PFSK-1 (cell line): Measurements from ENCODE around the gene GAREM1.

Experiments used
- FOXP2 ChIP-seq: optimal IDR thresholded peaks from 2 replicates; pipeline ENCODE3; 2011; ENCODE audit warnings: borderline replicate concordance, control low read depth, inconsistent platforms; ENCODE audit not compliant: insufficient read depth; ENCODE audit errors: extremely low read length, extremely low read depth
- POLR2AphosphoS5 ChIP-seq: IDR thresholded peaks from 2 replicates; pipeline ENCODE4 v1.6.1; 2012; ENCODE audit warnings: low read depth, mild to moderate bottlenecking, control low read depth, low read length, moderate library complexity
- SIN3A ChIP-seq: IDR thresholded peaks from 2 replicates; pipeline ENCODE4 v1.6.1; 2012; ENCODE audit warnings: mild to moderate bottlenecking, low read length, moderate library complexity, borderline replicate concordance; ENCODE audit not compliant: insufficient read depth
- TAF1 ChIP-seq: IDR thresholded peaks from 2 replicates; pipeline ENCODE4 v1.6.1; 2012; ENCODE audit warnings: low read length, control low read depth, borderline replicate concordance; ENCODE audit not compliant: insufficient read depth
- TF ChIP-seq, protein P1 (sequence below), 2 experiments: IDR thresholded peaks; 2 replicates each; pipeline versions ENCODE4 v1.6.1 to v1.8.0; 2011 to 2012; ENCODE audit warnings: low read depth in 2 of 2, low read length in 2 of 2, control low read depth in 1 of 2, inconsistent platforms in 1 of 2, mild to moderate bottlenecking in 1 of 2, moderate library complexity in 1 of 2; ENCODE audit not compliant: insufficient read depth in 1 of 2

Gene GAREM1

DNA sequence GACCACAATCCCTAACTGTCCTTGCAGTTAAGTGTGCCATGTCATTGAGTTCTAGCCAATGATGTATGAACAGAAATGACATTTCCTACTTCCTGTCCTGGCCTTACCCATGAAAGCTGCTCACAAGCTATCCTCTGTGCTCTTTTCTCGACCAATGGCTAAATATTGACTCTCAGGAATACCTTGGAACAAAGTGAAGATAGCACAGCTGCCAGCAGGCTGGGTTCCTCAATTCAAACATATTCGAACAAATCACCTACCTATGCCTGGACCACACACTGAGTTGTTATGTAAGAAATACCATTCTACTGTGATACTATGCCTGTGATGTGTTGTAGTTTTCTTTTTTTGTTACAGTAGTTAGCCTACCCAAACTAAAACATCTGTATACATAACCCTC is 65.1 kb downstream of the GAREM1 start:
- no peak for TF ChIP-seq SIN3A
- no peak for TF ChIP-seq FOXP2
- no peak for TF ChIP-seq POLR2AphosphoS5
- TF ChIP-seq, protein P1, sequence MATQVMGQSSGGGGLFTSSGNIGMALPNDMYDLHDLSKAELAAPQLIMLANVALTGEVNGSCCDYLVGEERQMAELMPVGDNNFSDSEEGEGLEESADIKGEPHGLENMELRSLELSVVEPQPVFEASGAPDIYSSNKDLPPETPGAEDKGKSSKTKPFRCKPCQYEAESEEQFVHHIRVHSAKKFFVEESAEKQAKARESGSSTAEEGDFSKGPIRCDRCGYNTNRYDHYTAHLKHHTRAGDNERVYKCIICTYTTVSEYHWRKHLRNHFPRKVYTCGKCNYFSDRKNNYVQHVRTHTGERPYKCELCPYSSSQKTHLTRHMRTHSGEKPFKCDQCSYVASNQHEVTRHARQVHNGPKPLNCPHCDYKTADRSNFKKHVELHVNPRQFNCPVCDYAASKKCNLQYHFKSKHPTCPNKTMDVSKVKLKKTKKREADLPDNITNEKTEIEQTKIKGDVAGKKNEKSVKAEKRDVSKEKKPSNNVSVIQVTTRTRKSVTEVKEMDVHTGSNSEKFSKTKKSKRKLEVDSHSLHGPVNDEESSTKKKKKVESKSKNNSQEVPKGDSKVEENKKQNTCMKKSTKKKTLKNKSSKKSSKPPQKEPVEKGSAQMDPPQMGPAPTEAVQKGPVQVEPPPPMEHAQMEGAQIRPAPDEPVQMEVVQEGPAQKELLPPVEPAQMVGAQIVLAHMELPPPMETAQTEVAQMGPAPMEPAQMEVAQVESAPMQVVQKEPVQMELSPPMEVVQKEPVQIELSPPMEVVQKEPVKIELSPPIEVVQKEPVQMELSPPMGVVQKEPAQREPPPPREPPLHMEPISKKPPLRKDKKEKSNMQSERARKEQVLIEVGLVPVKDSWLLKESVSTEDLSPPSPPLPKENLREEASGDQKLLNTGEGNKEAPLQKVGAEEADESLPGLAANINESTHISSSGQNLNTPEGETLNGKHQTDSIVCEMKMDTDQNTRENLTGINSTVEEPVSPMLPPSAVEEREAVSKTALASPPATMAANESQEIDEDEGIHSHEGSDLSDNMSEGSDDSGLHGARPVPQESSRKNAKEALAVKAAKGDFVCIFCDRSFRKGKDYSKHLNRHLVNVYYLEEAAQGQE (IDR thresholded peaks at IDR 0.05; ENCODE audit: insufficient read depth in 1 of 2, low read depth in 2 of 2, low read length in 2 of 2), result no peak
- TF ChIP-seq TAF1, result no peak

DNA sequence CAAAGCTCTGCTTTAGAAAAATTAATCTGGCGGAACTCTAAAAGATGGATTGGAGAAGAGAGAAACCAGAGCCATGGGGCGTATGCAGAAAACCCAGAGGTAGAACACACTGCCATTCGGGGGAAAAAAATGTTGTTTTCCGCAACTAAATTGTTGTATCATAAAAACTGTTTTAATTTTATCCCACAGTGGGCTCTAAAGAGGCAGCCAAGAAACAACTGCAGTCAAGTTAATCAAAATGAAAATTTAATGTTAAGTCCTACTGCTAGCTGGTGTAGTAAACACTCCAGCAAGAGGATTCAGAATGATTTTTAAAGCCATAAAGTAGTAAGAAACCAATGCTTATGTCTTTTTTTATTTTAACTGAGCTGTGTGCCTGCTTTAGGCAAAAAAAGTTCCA is 69.1 kb downstream of the GAREM1 start:
- TF ChIP-seq SIN3A (no peak), FOXP2 (no peak), TAF1 (no peak), POLR2AphosphoS5 (no peak)
- TF ChIP-seq, protein P1 (IDR thresholded peaks at IDR 0.05; ENCODE audit: insufficient read depth in 1 of 2, low read depth in 2 of 2, low read length in 2 of 2), result no peak

GRCh38 chr18:32393407-32393806 is 77.3 kb downstream of the GAREM1 start:
- TF ChIP-seq SIN3A, result no peak
- TF ChIP-seq TAF1, result no peak
- no peak for TF ChIP-seq POLR2AphosphoS5
- TF ChIP-seq, protein P1 (IDR thresholded peaks at IDR 0.05; ENCODE audit: insufficient read depth in 1 of 2, low read depth in 2 of 2, low read length in 2 of 2), result no peak
- TF ChIP-seq FOXP2, result no peak

- TF ChIP-seq, protein P1 (IDR thresholded peaks at IDR 0.05; ENCODE audit: insufficient read depth in 1 of 2, low read depth in 2 of 2, low read length in 2 of 2), result no peak
- no peak for TF ChIP-seq FOXP2
- no peak for TF ChIP-seq TAF1
- no peak for TF ChIP-seq SIN3A
- TF ChIP-seq POLR2AphosphoS5, result no peak
Measured at GRCh38 chr18:32391126-32391525, 79.6 kb downstream of the GAREM1 start.

DNA sequence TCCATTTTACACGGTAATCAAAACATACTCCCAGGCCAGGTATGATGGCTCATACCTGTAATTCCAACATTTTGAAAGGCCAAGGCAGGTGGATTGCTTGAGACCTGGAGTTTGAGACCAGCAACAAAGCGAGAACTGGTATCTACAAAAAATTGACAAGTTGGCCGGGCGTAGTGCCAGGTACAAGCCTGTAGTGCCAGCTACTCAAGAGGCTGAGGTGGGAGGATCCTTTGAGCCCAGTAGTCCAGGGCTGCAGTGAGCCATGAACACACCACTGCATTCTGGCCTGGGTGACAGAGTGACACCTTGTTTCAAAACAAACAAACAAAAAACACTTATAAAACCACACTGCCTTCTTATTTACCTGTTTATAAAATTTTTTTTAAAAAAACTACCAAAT is 80.8 kb downstream of the GAREM1 start:
- TF ChIP-seq POLR2AphosphoS5 (no peak), FOXP2 (no peak), TAF1 (no peak), SIN3A (no peak)
- TF ChIP-seq, protein P1 (IDR thresholded peaks at IDR 0.05; ENCODE audit: insufficient read depth in 1 of 2, low read depth in 2 of 2, low read length in 2 of 2), result no peak
